ENCODE measurements around the gene SMYD3.

GRCh38 chr1:246203180-246203579 lies 303.9 kb downstream of the SMYD3 start:
- no peak for TF ChIP-seq ZNF747 (tag by site-specific recombination; IDR thresholded peaks at IDR 0.05)
- TF ChIP-seq KLF17 (tag by site-specific recombination; IDR thresholded peaks at IDR 0.05) = no peak
